GM10248 (cell line): Measurements from ENCODE around the gene ANKRD53.
A peak's percentile ranks its signal among the peaks of the same experiment; 100 is the strongest.

ENCODE experiments used
- CTCF ChIA-PET: fragments of 300-600 bp; sonication (Branson Sonifier 250); formaldehyde crosslinking; extraction: SDS; loops from one replicate; lab custom pipeline; 2021; ENCODE audit warnings: antibody characterized with exemption; lab: Yijun Ruan, JAX
- POLR2A ChIA-PET: fragments of 350-650 bp; sonication (Branson Sonifier 250); formaldehyde crosslinking; extraction: SDS; loops from one replicate; lab custom pipeline; 2020; ENCODE audit warnings: antibody characterized with exemption; lab: Yijun Ruan, JAX
- DNase-seq: peaks from one replicate; pipeline ENCODE4 v3.0.0; 2012; ENCODE audit errors: extremely low spot score
- CTCF ChIP-seq: IDR thresholded peaks from 2 replicates; pipeline ENCODE4 v1.5.1; 2012; ENCODE audit warnings: mild to moderate bottlenecking, low read depth; ENCODE audit errors: extremely low read depth, missing control alignments, control extremely low read depth

ANKRD53 gene

GRCh38 chr2:70978341-70979179 lies at the start of gene ANKRD53:
TSS of gene ANKRD53 (plus strand) at chr2:70978630. CDS start at chr2:70978646, 16 bp downstream.
- ChIA-PET POLR2A (no interaction called here), CTCF (interaction anchor here (1.0 to 16.4 kb wide), 6 partner anchors 9 to 108 kb away, joined by 3 to 172 read pairs (median 4); no protein-coding TSS in a partner anchor)
- no peak for DNase-seq
- no peak for TF ChIP-seq CTCF

- ChIA-PET POLR2A (no interaction called here), CTCF (interaction anchor here (1.3 to 1.5 kb wide), 3 partner anchors 13 to 18 kb away, joined by 3 to 6 read pairs (median 4); no protein-coding TSS in a partner anchor)
- peak; percentile 6 for DNase-seq
- TF ChIP-seq CTCF, result no peak
Measured at GRCh38 chr2:70930371-70931329, 47.8 kb upstream of the ANKRD53 start.

- ChIA-PET POLR2A (no interaction called here), CTCF (interaction anchor here (1.3 to 2.2 kb wide), 4 partner anchors 10 to 17 kb away, joined by 3 to 6 read pairs (median 5); no protein-coding TSS in a partner anchor)
- no peak for TF ChIP-seq CTCF
- no peak for DNase-seq
Measured at GRCh38 chr2:70931376-70932000, 46.9 kb upstream of the ANKRD53 start.

- peak; percentile 4 for DNase-seq
- CTCF ChIA-PET, result interaction anchor here (2.2 to 3.0 kb wide), 2 partner anchors 12 to 13 kb away, joined by 6 to 8 read pairs; no protein-coding TSS in a partner anchor
- POLR2A ChIA-PET, result interaction anchor here (0.6 kb wide), 1 partner anchor 583 kb away, joined by 3 read pairs; no protein-coding TSS in a partner anchor
- no peak for TF ChIP-seq CTCF
Measured at GRCh38 chr2:70932631-70933230, 45.7 kb upstream of the ANKRD53 start.

- DNase-seq, result no peak
- ChIA-PET POLR2A (no interaction called here), CTCF (interaction anchor here (1.3 to 3.0 kb wide), 3 partner anchors 12 to 63 kb away, joined by 6 to 17 read pairs (median 8); no protein-coding TSS in a partner anchor)
- no peak for TF ChIP-seq CTCF
Measured at GRCh38 chr2:70934981-70935380, 43.4 kb upstream of the ANKRD53 start.
